Esophagus muscularis mucosa (tissue), 4 donors: ENCODE measurements around the gene CCN5. TPM values are rescaled to one million over a fixed set of nuclear protein-coding genes. Genes with fewer than 3 reads are reported as not detected.

Experiments
- DNase-seq: peaks from one replicate; pipeline ENCODE4 v3.0.0-alpha.2; 2017; ENCODE audit errors: extremely low spot score
- H3K27ac ChIP-seq, 4 donors: fragments of 200-600 bp; sonication (generic); replicated peaks in 1 of 4; 1 replicate in 3 of 4; 2 replicates in 1 of 4; pipeline ENCODE4 v1.5.1; 2016 to 2019; ENCODE audit warnings: mild to moderate bottlenecking in 1 of 4
- H3K27me3 ChIP-seq, 4 donors: fragments of 200-600 bp; sonication (generic); one replicate each; pipeline versions ENCODE4 v1.5.1 to v1.6.0; 2016 to 2019
- H3K36me3 ChIP-seq, 4 donors: fragments of 200-600 bp; sonication (generic); one replicate each; pipeline ENCODE4 v1.5.1; 2016 to 2019
- H3K4me1 ChIP-seq, 4 donors: fragments of 200-600 bp; sonication (generic); one replicate each; pipeline ENCODE4 v1.5.1; 2016 to 2019
- H3K4me3 ChIP-seq, 4 donors: fragments of 200-600 bp; sonication (generic); 1 replicate in 2 of 4; 2 replicates in 2 of 4; pipeline ENCODE4 v1.5.1; 2016 to 2019; ENCODE audit warnings: mild to moderate bottlenecking in 4 of 4, moderate library complexity in 1 of 4
- H3K9me3 ChIP-seq, 4 donors: fragments of 200-600 bp; sonication (generic); 1 replicate in 3 of 4; 2 replicates in 1 of 4; pipeline ENCODE4 v1.5.1; 2016 to 2019
- CTCF ChIP-seq, 3 experiments: fragments of 200-600 bp in 2 of 3; fragments of 450-650 bp in 1 of 3; sonication (generic) in 2 of 3; IDR thresholded peaks; one replicate each; pipeline ENCODE4 v1.5.1; 2017 to 2019; ENCODE audit warnings: antibody characterized with exemption in 3 of 3, mild to moderate bottlenecking in 2 of 3, moderate library complexity in 1 of 3
- EP300 ChIP-seq: sonication (generic); formaldehyde crosslinking; IDR thresholded peaks from one replicate; pipeline ENCODE4 v1.6.1; 2017; ENCODE audit warnings: antibody characterized with exemption
- POLR2A ChIP-seq: fragments of 450-650 bp; IDR thresholded peaks from one replicate; pipeline ENCODE4 v1.6.1; 2017; ENCODE audit warnings: antibody characterized with exemption, moderate library complexity, mild to moderate bottlenecking, low read depth
- POLR2AphosphoS5 ChIP-seq, 2 donors: sonication (generic); formaldehyde crosslinking; IDR thresholded peaks; one replicate each; pipeline ENCODE4 v1.6.1; 2017; ENCODE audit warnings: antibody characterized with exemption in 2 of 2
- WGBS: methylation state at CpG from one replicate; pipeline ENCODE4 v1.1.5; 2018; 5-methylcytosine and 5-hydroxymethylcytosine counted together
- intact Hi-C: fragments of 100-400 bp; cut with DNase I; formaldehyde crosslinking; loops from one replicate; pipeline ENCODE4 v1.15.1; 2023
- total RNA-seq, 4 donors: library from RNA; depleted of rRNA; stranded (reverse); fragments of >200 nt; gene quantifications; one replicate each; pipeline versions ENCODE4 v1.1.0 to v1.2.1, GENCODE V29; 2016

CCN5 gene
- total RNA-seq, 4 donors from 2014 or later = 350 to 833 (median 456) TPM

- 36% methylated on average over 7 of the region's 7 CpGs for WGBS
- no peak for TF ChIP-seq POLR2A
- peak; percentile 66 to 68 for TF ChIP-seq POLR2AphosphoS5 (IDR thresholded peaks at IDR 0.05)
- Histone ChIP-seq H3K9me3 (no peaks in the 10 kb centered on the region), H3K36me3 (peaks cover 0 to 14% (median 7%) of the 10 kb centered on the region in 4 donors), H3K4me3 (no peak overlapping the region), H3K27me3 (no peaks in the 10 kb centered on the region), H3K27ac (peak overlapping the region; percentile 80 to 88 (median 85)), H3K4me1 (peaks cover 30 to 74% (median 63%) of the 10 kb centered on the region in 4 donors)
- no peak for DNase-seq
- intact Hi-C loops = no loop called here
These were observed 5.4 kb downstream of the CCN5 start for GRCh38 chr20:44720621-44720996.

DNA sequence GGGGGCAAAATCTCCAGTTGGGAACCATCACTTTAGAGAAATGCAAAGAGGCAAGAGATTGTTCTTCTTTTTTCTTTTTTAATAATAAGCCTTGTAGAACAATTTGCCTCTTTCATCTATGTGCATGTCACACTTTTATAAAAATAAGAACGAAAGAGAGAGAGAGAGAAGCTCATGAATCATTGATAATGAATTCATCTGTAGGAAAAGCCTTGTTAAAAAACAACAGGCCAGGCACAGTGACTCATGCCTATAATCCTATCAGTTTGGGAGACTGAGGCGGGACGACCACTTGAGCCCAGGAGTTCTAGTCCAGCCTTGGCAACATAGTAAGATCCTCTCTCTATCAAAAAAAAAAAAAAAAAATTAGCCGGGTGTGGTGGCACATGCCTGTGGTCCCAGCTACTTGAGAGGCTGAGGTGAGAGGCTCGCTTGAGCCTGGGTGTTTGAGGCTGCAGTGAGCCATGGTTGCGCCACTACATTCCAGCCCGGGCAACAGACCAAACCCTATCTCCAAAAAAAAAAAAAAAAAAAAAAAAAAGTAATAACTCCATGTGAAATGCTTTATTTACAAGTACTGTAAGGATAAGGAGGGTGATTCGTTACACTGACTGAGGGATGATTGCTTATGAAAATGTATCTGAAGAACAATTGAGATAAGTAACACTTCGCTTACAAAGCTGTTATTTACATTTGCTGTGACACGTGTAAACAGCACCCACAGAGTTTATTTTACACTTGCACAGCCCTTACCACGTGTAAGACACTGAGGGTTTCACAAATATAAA lies 6.0 kb downstream of the CCN5 start:
- peak overlapping the region; percentile 80 to 88 (median 85) for H3K27ac ChIP-seq
- intact Hi-C loops = no loop called here
- H3K4me3 ChIP-seq = no peak overlapping the region
- H3K36me3 ChIP-seq = peaks cover 0 to 17% (median 7%) of the 10 kb centered on the region in 4 donors
- no peaks in the 10 kb centered on the region for H3K9me3 ChIP-seq
- no peak for TF ChIP-seq CTCF (IDR thresholded peaks at IDR 0.05)
- TF ChIP-seq EP300 = no peak
- no peak for TF ChIP-seq POLR2A
- peak; percentile 41 to 45 for TF ChIP-seq POLR2AphosphoS5 (IDR thresholded peaks at IDR 0.05)
- H3K27me3 ChIP-seq = no peaks in the 10 kb centered on the region
- 55% methylated on average over 11 of the region's 11 CpGs for WGBS
- DNase-seq = no peak
- H3K4me1 ChIP-seq = peaks cover 24 to 69% (median 57%) of the 10 kb centered on the region in 4 donors

DNA sequence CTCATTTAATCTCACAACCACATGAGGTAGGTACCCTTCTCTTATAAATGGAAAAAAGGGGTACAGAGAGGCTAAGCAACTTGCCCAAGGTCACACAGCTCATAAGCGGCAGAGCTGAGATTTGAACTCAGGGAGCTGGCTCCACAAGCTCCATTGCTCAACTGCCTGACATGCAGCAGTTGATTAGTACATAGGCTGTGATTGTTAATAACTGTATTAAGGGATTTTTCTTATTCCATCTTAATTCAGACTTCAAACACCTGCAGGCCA lies 6.6 kb downstream of the CCN5 start:
- H3K27ac ChIP-seq = peak overlapping the region; percentile 80 to 88 (median 85)
- WGBS = 100% methylated on average over 1 of the region's 1 CpG
- H3K4me1 ChIP-seq = peaks cover 19 to 69% (median 54%) of the 10 kb centered on the region in 4 donors
- no peaks in the 10 kb centered on the region for H3K27me3 ChIP-seq
- H3K36me3 ChIP-seq = peaks cover 0 to 17% (median 7%) of the 10 kb centered on the region in 4 donors
- TF ChIP-seq EP300 = no peak
- no peak for TF ChIP-seq CTCF (IDR thresholded peaks at IDR 0.05)
- TF ChIP-seq POLR2A = no peak
- no peak for TF ChIP-seq POLR2AphosphoS5 (IDR thresholded peaks at IDR 0.05)
- no peaks in the 10 kb centered on the region for H3K9me3 ChIP-seq
- no peak for DNase-seq
- intact Hi-C loops = no loop called here
- H3K4me3 ChIP-seq = no peak overlapping the region

- no peak for TF ChIP-seq CTCF (IDR thresholded peaks at IDR 0.05)
- TF ChIP-seq EP300 = no peak
- TF ChIP-seq POLR2AphosphoS5 (IDR thresholded peaks at IDR 0.05) = no peak
- TF ChIP-seq POLR2A = no peak
- intact Hi-C loops = no loop called here
- Histone ChIP-seq H3K36me3 (peaks cover 0 to 22% (median 7%) of the 10 kb centered on the region in 4 donors), H3K27me3 (no peaks in the 10 kb centered on the region), H3K4me3 (no peak overlapping the region), H3K4me1 (peaks cover 18 to 64% (median 43%) of the 10 kb centered on the region in 4 donors), H3K9me3 (no peaks in the 10 kb centered on the region), H3K27ac (peak overlapping the region; percentile 80 to 88 (median 85))
- DNase-seq = no peak
- 92% methylated on average over 2 of the region's 2 CpGs for WGBS
These were observed 7.8 kb downstream of the CCN5 start for GRCh38 chr20:44722990-44723389.

GRCh38 chr20:44723391-44723790 lies 8.2 kb downstream of the CCN5 start:
- no peak for DNase-seq
- Histone ChIP-seq H3K36me3 (peaks cover 0 to 22% (median 7%) of the 10 kb centered on the region in 4 donors), H3K27ac (peak overlapping the region; percentile 80 to 88 (median 85)), H3K27me3 (no peaks in the 10 kb centered on the region), H3K4me1 (peaks cover 20 to 63% (median 41%) of the 10 kb centered on the region in 4 donors), H3K9me3 (no peaks in the 10 kb centered on the region), H3K4me3 (no peak overlapping the region)
- 62% methylated on average over 7 of the region's 7 CpGs for WGBS
- intact Hi-C loops = no loop called here
- TF ChIP-seq POLR2A = no peak
- no peak for TF ChIP-seq EP300
- no peak for TF ChIP-seq CTCF (IDR thresholded peaks at IDR 0.05)
- no peak for TF ChIP-seq POLR2AphosphoS5 (IDR thresholded peaks at IDR 0.05)
